ENCODE measurements around the gene HASPIN. TPM values are rescaled to one million over a fixed set of nuclear protein-coding genes. Genes with fewer than 3 reads are reported as not detected.

HASPIN gene
- total and polyA plus RNA-seq, 2 experiments from 2014 or later = 6.1 to 35.1 TPM

DNA sequence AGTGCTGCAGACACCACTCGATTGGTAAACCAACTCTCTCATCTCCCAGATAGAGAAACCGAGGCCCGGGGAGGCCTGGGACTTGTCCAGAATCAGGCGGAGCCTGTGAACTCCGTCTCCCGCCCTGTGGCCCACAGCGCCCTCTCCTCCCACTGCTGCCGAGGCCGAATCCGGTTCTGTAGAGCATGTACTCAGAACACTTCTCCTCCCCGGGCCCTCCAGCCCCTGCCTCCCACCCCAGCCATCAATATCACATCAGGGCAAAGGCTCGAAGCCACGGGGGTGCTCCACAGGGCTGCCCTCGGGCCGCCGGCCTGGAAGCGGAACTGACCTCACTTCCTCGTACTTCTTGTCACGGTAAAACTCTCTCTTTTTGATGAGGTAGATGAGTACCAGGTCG, 42.1 kb upstream of the HASPIN start:
- peaks cover 2% of the 10 kb centered on the region for H3K27me3 Mint-ChIP-seq (ENCODE audit: insufficient read depth, low read depth, poor library complexity)
- H3K4me2 ChIP-seq = no peak overlapping the region
- no peak for DNase-seq (ENCODE audit: low spot score)

More for the DNA sequence above, 42.1 kb upstream of the HASPIN start:
- H3K27ac Mint-ChIP-seq = no peak overlapping the region
- H3K4me1 Mint-ChIP-seq = peaks cover 5% of the 10 kb centered on the region; the same call in 2 of the 3 replicates
- no peak overlapping the region for H3K4me3 Mint-ChIP-seq
- H3K9me3 Mint-ChIP-seq = no peaks in the 10 kb centered on the region
- ATAC-seq = no peak
- no peak for TF ChIP-seq EZH2 (IDR thresholded peaks at IDR 0.05; ENCODE audit: low read depth, unreplicated experiment)
- no peak for TF ChIP-seq POLR2AphosphoS5 (IDR thresholded peaks at IDR 0.05; ENCODE audit: low read depth)
- no peak for TF ChIP-seq ZNF331 (CRISPR knock-in tag; IDR thresholded peaks at IDR 0.05; ENCODE audit: low read depth)
- no peak for TF ChIP-seq STAT1 (IDR thresholded peaks at IDR 0.05; ENCODE audit: unreplicated experiment)
- TF ChIP-seq, protein P1, sequence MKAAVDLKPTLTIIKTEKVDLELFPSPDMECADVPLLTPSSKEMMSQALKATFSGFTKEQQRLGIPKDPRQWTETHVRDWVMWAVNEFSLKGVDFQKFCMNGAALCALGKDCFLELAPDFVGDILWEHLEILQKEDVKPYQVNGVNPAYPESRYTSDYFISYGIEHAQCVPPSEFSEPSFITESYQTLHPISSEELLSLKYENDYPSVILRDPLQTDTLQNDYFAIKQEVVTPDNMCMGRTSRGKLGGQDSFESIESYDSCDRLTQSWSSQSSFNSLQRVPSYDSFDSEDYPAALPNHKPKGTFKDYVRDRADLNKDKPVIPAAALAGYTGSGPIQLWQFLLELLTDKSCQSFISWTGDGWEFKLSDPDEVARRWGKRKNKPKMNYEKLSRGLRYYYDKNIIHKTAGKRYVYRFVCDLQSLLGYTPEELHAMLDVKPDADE (IDR thresholded peaks at IDR 0.05) = no peak
- TF ChIP-seq, protein P2, sequence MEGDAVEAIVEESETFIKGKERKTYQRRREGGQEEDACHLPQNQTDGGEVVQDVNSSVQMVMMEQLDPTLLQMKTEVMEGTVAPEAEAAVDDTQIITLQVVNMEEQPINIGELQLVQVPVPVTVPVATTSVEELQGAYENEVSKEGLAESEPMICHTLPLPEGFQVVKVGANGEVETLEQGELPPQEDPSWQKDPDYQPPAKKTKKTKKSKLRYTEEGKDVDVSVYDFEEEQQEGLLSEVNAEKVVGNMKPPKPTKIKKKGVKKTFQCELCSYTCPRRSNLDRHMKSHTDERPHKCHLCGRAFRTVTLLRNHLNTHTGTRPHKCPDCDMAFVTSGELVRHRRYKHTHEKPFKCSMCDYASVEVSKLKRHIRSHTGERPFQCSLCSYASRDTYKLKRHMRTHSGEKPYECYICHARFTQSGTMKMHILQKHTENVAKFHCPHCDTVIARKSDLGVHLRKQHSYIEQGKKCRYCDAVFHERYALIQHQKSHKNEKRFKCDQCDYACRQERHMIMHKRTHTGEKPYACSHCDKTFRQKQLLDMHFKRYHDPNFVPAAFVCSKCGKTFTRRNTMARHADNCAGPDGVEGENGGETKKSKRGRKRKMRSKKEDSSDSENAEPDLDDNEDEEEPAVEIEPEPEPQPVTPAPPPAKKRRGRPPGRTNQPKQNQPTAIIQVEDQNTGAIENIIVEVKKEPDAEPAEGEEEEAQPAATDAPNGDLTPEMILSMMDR (conservative IDR thresholded peaks at IDR 0.05; ENCODE audit: low read depth in 2 of 2) = no peak
- no peak for TF ChIP-seq REST (IDR thresholded peaks at IDR 0.05; ENCODE audit: unreplicated experiment)
- TF ChIP-seq ZNF114 (CRISPR knock-in tag; IDR thresholded peaks at IDR 0.05) = no peak
- no peak for TF ChIP-seq NANOG (IDR thresholded peaks at IDR 0.05; ENCODE audit: borderline replicate concordance)
- no peak for TF ChIP-seq CREB1 (CRISPR knock-in tag; IDR thresholded peaks at IDR 0.05; ENCODE audit: low read depth)
- TF ChIP-seq, protein P3, sequence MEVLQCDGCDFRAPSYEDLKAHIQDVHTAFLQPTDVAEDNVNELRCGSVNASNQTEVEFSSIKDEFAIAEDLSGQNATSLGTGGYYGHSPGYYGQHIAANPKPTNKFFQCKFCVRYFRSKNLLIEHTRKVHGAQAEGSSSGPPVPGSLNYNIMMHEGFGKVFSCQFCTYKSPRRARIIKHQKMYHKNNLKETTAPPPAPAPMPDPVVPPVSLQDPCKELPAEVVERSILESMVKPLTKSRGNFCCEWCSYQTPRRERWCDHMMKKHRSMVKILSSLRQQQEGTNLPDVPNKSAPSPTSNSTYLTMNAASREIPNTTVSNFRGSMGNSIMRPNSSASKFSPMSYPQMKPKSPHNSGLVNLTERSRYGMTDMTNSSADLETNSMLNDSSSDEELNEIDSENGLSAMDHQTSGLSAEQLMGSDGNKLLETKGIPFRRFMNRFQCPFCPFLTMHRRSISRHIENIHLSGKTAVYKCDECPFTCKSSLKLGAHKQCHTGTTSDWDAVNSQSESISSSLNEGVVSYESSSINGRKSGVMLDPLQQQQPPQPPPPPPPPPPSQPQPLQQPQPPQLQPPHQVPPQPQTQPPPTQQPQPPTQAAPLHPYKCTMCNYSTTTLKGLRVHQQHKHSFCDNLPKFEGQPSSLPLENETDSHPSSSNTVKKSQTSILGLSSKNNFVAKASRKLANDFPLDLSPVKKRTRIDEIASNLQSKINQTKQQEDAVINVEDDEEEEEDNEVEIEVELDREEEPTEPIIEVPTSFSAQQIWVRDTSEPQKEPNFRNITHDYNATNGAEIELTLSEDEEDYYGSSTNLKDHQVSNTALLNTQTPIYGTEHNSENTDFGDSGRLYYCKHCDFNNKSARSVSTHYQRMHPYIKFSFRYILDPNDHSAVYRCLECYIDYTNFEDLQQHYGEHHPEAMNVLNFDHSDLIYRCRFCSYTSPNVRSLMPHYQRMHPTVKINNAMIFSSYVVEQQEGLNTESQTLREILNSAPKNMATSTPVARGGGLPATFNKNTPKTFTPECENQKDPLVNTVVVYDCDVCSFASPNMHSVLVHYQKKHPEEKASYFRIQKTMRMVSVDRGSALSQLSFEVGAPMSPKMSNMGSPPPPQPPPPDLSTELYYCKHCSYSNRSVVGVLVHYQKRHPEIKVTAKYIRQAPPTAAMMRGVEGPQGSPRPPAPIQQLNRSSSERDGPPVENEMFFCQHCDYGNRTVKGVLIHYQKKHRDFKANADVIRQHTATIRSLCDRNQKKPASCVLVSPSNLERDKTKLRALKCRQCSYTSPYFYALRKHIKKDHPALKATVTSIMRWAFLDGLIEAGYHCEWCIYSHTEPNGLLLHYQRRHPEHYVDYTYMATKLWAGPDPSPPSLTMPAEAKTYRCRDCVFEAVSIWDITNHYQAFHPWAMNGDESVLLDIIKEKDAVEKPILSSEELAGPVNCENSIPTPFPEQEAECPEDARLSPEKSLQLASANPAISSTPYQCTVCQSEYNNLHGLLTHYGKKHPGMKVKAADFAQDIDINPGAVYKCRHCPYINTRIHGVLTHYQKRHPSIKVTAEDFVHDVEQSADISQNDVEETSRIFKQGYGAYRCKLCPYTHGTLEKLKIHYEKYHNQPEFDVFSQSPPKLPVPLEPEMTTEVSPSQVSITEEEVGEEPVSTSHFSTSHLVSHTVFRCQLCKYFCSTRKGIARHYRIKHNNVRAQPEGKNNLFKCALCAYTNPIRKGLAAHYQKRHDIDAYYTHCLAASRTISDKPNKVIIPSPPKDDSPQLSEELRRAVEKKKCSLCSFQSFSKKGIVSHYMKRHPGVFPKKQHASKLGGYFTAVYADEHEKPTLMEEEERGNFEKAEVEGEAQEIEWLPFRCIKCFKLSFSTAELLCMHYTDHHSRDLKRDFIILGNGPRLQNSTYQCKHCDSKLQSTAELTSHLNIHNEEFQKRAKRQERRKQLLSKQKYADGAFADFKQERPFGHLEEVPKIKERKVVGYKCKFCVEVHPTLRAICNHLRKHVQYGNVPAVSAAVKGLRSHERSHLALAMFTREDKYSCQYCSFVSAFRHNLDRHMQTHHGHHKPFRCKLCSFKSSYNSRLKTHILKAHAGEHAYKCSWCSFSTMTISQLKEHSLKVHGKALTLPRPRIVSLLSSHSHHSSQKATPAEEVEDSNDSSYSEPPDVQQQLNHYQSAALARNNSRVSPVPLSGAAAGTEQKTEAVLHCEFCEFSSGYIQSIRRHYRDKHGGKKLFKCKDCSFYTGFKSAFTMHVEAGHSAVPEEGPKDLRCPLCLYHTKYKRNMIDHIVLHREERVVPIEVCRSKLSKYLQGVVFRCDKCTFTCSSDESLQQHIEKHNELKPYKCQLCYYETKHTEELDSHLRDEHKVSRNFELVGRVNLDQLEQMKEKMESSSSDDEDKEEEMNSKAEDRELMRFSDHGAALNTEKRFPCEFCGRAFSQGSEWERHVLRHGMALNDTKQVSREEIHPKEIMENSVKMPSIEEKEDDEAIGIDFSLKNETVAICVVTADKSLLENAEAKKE (CRISPR knock-in tag; IDR thresholded peaks at IDR 0.05) = no peak
- TF ChIP-seq EZH2phosphoT487 (IDR thresholded peaks at IDR 0.05; ENCODE audit: unreplicated experiment) = no peak
- no peak for TF ChIP-seq JUNB (IDR thresholded peaks at IDR 0.05; ENCODE audit: unreplicated experiment)
- H3K27me3 ChIP-seq (ENCODE audit: insufficient read depth) = no peaks in the 10 kb centered on the region
- H3K36me3 ChIP-seq (ENCODE audit: insufficient read depth) = no peaks in the 10 kb centered on the region
- no peaks in the 10 kb centered on the region for H3K9me2 ChIP-seq (ENCODE audit: insufficient read depth)
- no peak overlapping the region for H3K4me3 ChIP-seq
- H4K20me1 ChIP-seq (replicated peaks; ENCODE audit: insufficient read depth) = no peaks in the 10 kb centered on the region
- no peaks in the 10 kb centered on the region for H3K4me1 ChIP-seq (ENCODE audit: insufficient read depth)
- no peak overlapping the region for H2AFZ ChIP-seq
- H3F3A ChIP-seq (replicated peaks; ENCODE audit: low read depth) = no peaks in the 10 kb centered on the region
- H3K79me2 ChIP-seq (replicated peaks; ENCODE audit: insufficient read depth) = no peaks in the 10 kb centered on the region
- H3K27ac ChIP-seq (ENCODE audit: low read depth) = no peak overlapping the region
- H3K36me3 Mint-ChIP-seq (ENCODE audit: low read depth) = no peaks in the 10 kb centered on the region

All from GM23338 (cell line).